Astrocyte (in vitro differentiated cells and primary cell): Measurements from ENCODE around the gene AFF3. TPM values are rescaled to one million over a fixed set of nuclear protein-coding genes. Genes with fewer than 3 reads are reported as not detected.

ENCODE experiments used
- DNase-seq: peaks from one replicate; pipeline ENCODE4 v3.0.0-alpha.2; 2010; ENCODE audit warnings: low read depth
- FAIRE-seq: peaks from 2 replicates; lab custom pipeline; 2011; peaks lifted over from hg19 to GRCh38; lab: Jason Lieb, UNC
- H2AFZ ChIP-seq: 2 replicates; pipeline ENCODE4 v1.6.0; 2012; ENCODE audit warnings: low read depth, low read length, inconsistent platforms
- H3K27ac ChIP-seq: 2 replicates; pipeline ENCODE4 v1.5.1; 2011; ENCODE audit warnings: low read depth, low read length, inconsistent platforms
- H3K27me3 ChIP-seq: 2 replicates; pipeline ENCODE4 v1.6.0; 2011; ENCODE audit warnings: low read length, inconsistent platforms; ENCODE audit not compliant: insufficient read depth
- H3K36me3 ChIP-seq: 2 replicates; pipeline ENCODE4 v1.5.1; 2011; ENCODE audit warnings: low read length, inconsistent platforms; ENCODE audit not compliant: insufficient read depth
- H3K4me1 ChIP-seq: 2 replicates; pipeline ENCODE4 v1.5.1; 2011; ENCODE audit warnings: low read length, inconsistent platforms; ENCODE audit not compliant: insufficient read depth
- H3K4me2 ChIP-seq: 2 replicates; pipeline ENCODE4 v1.6.0; 2012; ENCODE audit warnings: low read length, inconsistent platforms
- H3K4me3 ChIP-seq: 2 replicates; pipeline ENCODE4 v1.5.1; 2011; ENCODE audit warnings: low read depth, mild to moderate bottlenecking, low read length, inconsistent platforms; ENCODE audit not compliant: insufficient read depth
- H3K79me2 ChIP-seq: 2 replicates; pipeline ENCODE4 v1.6.0; 2012; ENCODE audit warnings: mild to moderate bottlenecking, low read length, inconsistent platforms; ENCODE audit not compliant: insufficient read depth
- H3K9ac ChIP-seq: 2 replicates; pipeline ENCODE4 v1.6.0; 2012; ENCODE audit warnings: mild to moderate bottlenecking, low read length, inconsistent platforms
- H3K9me3 ChIP-seq: 2 replicates; pipeline ENCODE4 v1.5.1; 2012; ENCODE audit warnings: low read depth, mild to moderate bottlenecking, low read length, inconsistent platforms; ENCODE audit not compliant: insufficient read depth
- H4K20me1 ChIP-seq: 2 replicates; pipeline ENCODE4 v1.6.0; 2012; ENCODE audit warnings: low read length, inconsistent platforms; ENCODE audit not compliant: insufficient read depth
- H3K27ac Mint-ChIP-seq: one replicate; pipeline ENCODE4 v1.8.0; 2021; ENCODE audit warnings: mild to moderate bottlenecking, mixed read lengths; ENCODE audit not compliant: unreplicated experiment
- H3K27me3 Mint-ChIP-seq: one replicate; pipeline ENCODE4 v1.8.0; 2021; ENCODE audit warnings: low read depth, mixed read lengths; ENCODE audit not compliant: unreplicated experiment
- H3K36me3 Mint-ChIP-seq: one replicate; pipeline ENCODE4 v1.8.0; 2021; ENCODE audit warnings: low read depth, mixed read lengths; ENCODE audit not compliant: unreplicated experiment
- H3K4me1 Mint-ChIP-seq: one replicate; pipeline ENCODE4 v1.8.0; 2021; ENCODE audit warnings: low read depth, mixed read lengths; ENCODE audit not compliant: unreplicated experiment
- H3K4me3 Mint-ChIP-seq: one replicate; pipeline ENCODE4 v1.8.0; 2021; ENCODE audit warnings: mild to moderate bottlenecking, moderate library complexity, mixed read lengths; ENCODE audit not compliant: unreplicated experiment
- H3K9me3 Mint-ChIP-seq: one replicate; pipeline ENCODE4 v1.8.0; 2021; ENCODE audit warnings: mild to moderate bottlenecking, mixed read lengths; ENCODE audit not compliant: unreplicated experiment
- CTCF ChIP-seq: IDR thresholded peaks from 2 replicates; pipeline ENCODE4 v1.5.1; 2011; ENCODE audit warnings: low read depth, mild to moderate bottlenecking, inconsistent platforms, low read length, moderate library complexity; ENCODE audit not compliant: insufficient read depth
- EZH2 ChIP-seq: IDR thresholded peaks from 2 replicates; pipeline ENCODE4 v1.6.1; 2012; ENCODE audit warnings: mild to moderate bottlenecking, low read length, inconsistent platforms; ENCODE audit not compliant: insufficient read depth
- total RNA-seq: library from RNA; stranded (reverse); gene quantifications from 2 replicates; pipeline ENCODE4 v1.2.1, GENCODE V29; 2021

Gene AFF3
- total RNA-seq, 1 donor from 2014 or later = 14.7 TPM

- Mint-ChIP-seq H3K9me3 (peaks cover 2% of the 10 kb centered on the region), H3K4me3 (no peak overlapping the region), H3K4me1 (peaks cover 13% of the 10 kb centered on the region), H3K36me3 (peaks cover 10% of the 10 kb centered on the region), H3K27ac (no peak overlapping the region), H3K27me3 (peaks cover 3% of the 10 kb centered on the region)
- Histone ChIP-seq H3K79me2 (no peaks in the 10 kb centered on the region), H3K36me3 (no peaks in the 10 kb centered on the region), H3K9me3 (no peaks in the 10 kb centered on the region), H3K27me3 (no peaks in the 10 kb centered on the region), H3K27ac (no peak overlapping the region), H3K4me1 (peaks cover 12% of the 10 kb centered on the region), H4K20me1 (no peaks in the 10 kb centered on the region), H2AFZ (no peak overlapping the region), H3K9ac (no peak overlapping the region), H3K4me3 (no peak overlapping the region), H3K4me2 (no peak overlapping the region)
- no peak for FAIRE-seq
- TF ChIP-seq EZH2 = no peak
- no peak for TF ChIP-seq CTCF
- no peak for DNase-seq
Measured at GRCh38 chr2:99939135-99939534, 203.3 kb downstream of the AFF3 start.

GRCh38 chr2:99938250-99938649, 204.1 kb downstream of the AFF3 start:
- Histone ChIP-seq H3K9ac (no peak overlapping the region), H3K4me1 (peaks cover 12% of the 10 kb centered on the region), H4K20me1 (no peaks in the 10 kb centered on the region), H3K27me3 (no peaks in the 10 kb centered on the region), H3K9me3 (no peaks in the 10 kb centered on the region), H3K27ac (no peak overlapping the region), H3K79me2 (no peaks in the 10 kb centered on the region), H2AFZ (no peak overlapping the region), H3K4me2 (no peak overlapping the region), H3K4me3 (no peak overlapping the region), H3K36me3 (no peaks in the 10 kb centered on the region)
- no peak overlapping the region for H3K27ac Mint-ChIP-seq
- TF ChIP-seq CTCF (no peak), EZH2 (no peak)
- H3K27me3 Mint-ChIP-seq = peaks cover 3% of the 10 kb centered on the region
- no peak for FAIRE-seq
- no peak for DNase-seq
- H3K9me3 Mint-ChIP-seq = peaks cover 8% of the 10 kb centered on the region
- no peak overlapping the region for H3K4me3 Mint-ChIP-seq
- peaks cover 15% of the 10 kb centered on the region for H3K36me3 Mint-ChIP-seq
- peaks cover 13% of the 10 kb centered on the region for H3K4me1 Mint-ChIP-seq

GRCh38 chr2:99936065-99936464, 206.3 kb downstream of the AFF3 start:
- peaks cover 12% of the 10 kb centered on the region for H3K36me3 Mint-ChIP-seq

More at GRCh38 chr2:99936065-99936464, 206.3 kb downstream of the AFF3 start:
- H3K27ac ChIP-seq = no peak overlapping the region
- no peak overlapping the region for H2AFZ ChIP-seq
- no peaks in the 10 kb centered on the region for H4K20me1 ChIP-seq
- Mint-ChIP-seq H3K27me3 (peaks cover 3% of the 10 kb centered on the region), H3K9me3 (peaks cover 8% of the 10 kb centered on the region), H3K4me1 (peaks cover 11% of the 10 kb centered on the region), H3K4me3 (no peak overlapping the region), H3K27ac (no peak overlapping the region)
- DNase-seq (no peak), FAIRE-seq (no peak)
- H3K4me1 ChIP-seq = peaks cover 5% of the 10 kb centered on the region
- no peaks in the 10 kb centered on the region for H3K79me2 ChIP-seq
- no peak overlapping the region for H3K4me2 ChIP-seq
- H3K36me3 ChIP-seq = no peaks in the 10 kb centered on the region
- H3K9me3 ChIP-seq = no peaks in the 10 kb centered on the region
- no peak overlapping the region for H3K9ac ChIP-seq
- H3K4me3 ChIP-seq = no peak overlapping the region
- TF ChIP-seq CTCF (no peak), EZH2 (no peak)
- H3K27me3 ChIP-seq = no peaks in the 10 kb centered on the region
